Astrocyte of the spinal cord (primary cell): ENCODE results near the gene GNRH2.

Experiments
- DNase-seq: peaks from one replicate; pipeline ENCODE4 v3.0.0; 2011; ENCODE audit warnings: low read depth, low spot score
- H3K4me3 ChIP-seq: 2 replicates; pipeline ENCODE4 v1.5.1; 2011; ENCODE audit warnings: low read depth, mild to moderate bottlenecking, low read length, moderate library complexity
- in situ Hi-C: cut with HindIII; loops from 2 replicates; pipeline ENCODE4 v1.10.0; 2017; ENCODE audit warnings: low sequenced_read_pairs
- TF ChIP-seq, protein P1 (sequence below): IDR thresholded peaks from 2 replicates; pipeline ENCODE4 v1.5.1; 2012; ENCODE audit warnings: low read depth, mild to moderate bottlenecking, low read length, inconsistent platforms

The GNRH2 gene

DNA sequence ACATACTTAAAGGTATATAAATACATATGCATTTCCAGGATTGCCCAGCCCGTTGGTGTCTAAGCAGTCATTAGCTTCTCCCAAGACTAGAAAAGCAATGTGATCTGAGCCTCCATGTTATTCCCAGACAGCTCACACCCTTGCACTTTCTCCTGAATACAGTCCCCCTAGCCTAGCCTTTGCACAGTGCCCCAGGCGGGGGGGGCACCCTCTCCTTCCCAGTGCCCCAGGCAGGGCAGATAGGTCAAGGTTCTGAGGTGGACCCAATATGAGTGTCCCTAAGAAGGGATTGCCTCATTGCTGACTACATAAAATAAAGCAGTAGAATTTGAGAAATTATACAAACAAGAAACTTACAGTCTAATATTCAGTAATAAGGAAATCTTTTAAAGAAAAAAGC, 15.4 kb upstream of the GNRH2 start:
- TF ChIP-seq, protein P1, sequence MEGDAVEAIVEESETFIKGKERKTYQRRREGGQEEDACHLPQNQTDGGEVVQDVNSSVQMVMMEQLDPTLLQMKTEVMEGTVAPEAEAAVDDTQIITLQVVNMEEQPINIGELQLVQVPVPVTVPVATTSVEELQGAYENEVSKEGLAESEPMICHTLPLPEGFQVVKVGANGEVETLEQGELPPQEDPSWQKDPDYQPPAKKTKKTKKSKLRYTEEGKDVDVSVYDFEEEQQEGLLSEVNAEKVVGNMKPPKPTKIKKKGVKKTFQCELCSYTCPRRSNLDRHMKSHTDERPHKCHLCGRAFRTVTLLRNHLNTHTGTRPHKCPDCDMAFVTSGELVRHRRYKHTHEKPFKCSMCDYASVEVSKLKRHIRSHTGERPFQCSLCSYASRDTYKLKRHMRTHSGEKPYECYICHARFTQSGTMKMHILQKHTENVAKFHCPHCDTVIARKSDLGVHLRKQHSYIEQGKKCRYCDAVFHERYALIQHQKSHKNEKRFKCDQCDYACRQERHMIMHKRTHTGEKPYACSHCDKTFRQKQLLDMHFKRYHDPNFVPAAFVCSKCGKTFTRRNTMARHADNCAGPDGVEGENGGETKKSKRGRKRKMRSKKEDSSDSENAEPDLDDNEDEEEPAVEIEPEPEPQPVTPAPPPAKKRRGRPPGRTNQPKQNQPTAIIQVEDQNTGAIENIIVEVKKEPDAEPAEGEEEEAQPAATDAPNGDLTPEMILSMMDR: no peak
- in situ Hi-C loops: no loop called here
- no peak for DNase-seq
- no peak overlapping the region for H3K4me3 ChIP-seq

DNA sequence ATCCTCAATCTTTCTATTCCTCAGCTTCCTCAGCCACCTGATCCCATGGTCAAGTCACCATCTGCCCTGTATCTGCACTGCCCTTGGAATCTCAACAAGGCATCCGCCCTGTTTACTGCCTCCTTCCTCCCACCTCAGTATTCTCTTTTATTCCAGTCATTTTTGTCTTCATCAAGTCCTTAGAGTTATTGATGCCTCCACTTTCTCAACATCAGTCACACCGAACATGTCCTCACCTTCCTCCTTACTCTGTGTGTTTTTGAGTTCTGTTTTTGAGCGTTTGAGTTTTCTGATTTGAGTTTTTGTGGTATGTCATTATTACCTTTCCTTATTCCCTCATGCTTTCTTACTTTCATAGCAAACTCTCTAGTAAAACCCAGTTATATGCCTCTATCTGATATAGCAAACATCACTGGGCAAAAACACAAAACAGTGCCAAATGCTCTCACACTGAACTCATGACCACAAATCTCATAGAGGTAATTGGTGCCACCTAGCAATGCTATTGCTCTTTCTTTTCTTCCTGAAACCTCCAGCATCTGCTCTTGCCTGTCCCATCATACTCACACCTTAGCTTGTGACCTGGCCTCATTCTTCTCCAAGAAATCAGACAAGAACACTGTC, 11.8 kb upstream of the GNRH2 start:
- no peak overlapping the region for H3K4me3 ChIP-seq
- TF ChIP-seq, protein P1: no peak
- in situ Hi-C loops: no loop called here
- no peak for DNase-seq

DNA sequence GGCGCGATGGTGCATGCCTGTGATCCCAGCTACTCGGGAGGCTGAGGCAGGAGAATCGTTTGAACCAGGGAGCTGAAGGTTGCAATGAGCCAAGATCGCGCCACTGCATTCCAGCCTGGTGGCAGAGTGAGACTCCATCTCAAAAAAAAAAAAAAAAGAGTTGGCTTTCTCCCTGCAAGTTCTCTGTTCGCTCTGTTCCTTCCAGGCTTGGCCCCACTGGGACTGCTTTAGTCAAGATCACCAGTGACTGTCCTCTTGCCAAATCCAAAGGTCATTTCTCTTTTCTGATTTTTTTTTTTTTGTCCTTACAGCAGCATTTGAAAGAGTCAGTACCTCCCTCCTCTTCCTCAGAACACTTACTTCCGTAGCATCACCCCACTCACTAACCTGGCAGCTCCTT, 10.8 kb upstream of the GNRH2 start:
- no peak for DNase-seq
- no peak overlapping the region for H3K4me3 ChIP-seq
- in situ Hi-C loops: no loop called here
- TF ChIP-seq, protein P1: no peak

DNA sequence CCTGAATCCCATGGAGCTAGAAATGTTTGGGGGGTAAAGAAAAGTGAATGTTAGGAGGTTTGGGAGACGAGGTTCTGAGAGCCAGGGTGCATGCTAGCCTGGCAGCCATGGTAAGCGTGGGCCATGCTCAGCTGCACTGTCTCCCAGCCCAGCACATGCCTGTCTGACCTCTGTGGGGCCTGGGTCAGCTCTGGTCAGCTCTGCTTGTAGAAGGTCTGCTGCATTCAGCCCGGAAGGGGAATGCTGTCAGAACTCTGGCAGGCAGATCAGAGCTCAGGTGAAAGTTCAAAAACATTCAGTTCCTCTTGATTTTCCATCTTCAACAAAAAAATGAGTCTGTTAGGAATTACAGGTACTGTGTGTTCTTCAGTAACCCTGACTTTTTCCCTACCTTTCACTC, 5.8 kb upstream of the GNRH2 start:
- H3K4me3 ChIP-seq: no peak overlapping the region
- no peak for DNase-seq
- in situ Hi-C loops: no loop called here
- TF ChIP-seq, protein P1: no peak

DNA sequence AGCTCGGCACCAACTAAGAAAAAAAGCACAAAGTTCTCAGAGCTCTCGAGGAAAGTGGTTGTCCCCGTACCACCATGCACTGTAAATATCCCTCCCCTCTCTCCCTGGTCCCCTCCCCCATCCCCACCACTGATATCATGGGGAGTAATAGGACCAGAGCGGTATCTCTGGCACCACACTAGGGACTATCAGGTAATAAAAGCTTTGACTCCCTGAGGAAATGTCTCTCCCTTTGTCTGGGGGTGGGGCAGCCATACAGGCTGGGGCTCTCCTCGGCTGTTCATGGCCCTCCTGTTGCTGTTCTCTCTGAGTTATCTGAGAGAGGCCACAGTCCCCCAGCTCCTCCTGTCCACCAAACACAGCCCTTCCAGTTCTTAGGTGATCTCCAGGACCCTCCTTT, 5.0 kb upstream of the GNRH2 start:
- TF ChIP-seq, protein P1: no peak
- no peak for DNase-seq
- no peak overlapping the region for H3K4me3 ChIP-seq
- in situ Hi-C loops: no loop called here

DNA sequence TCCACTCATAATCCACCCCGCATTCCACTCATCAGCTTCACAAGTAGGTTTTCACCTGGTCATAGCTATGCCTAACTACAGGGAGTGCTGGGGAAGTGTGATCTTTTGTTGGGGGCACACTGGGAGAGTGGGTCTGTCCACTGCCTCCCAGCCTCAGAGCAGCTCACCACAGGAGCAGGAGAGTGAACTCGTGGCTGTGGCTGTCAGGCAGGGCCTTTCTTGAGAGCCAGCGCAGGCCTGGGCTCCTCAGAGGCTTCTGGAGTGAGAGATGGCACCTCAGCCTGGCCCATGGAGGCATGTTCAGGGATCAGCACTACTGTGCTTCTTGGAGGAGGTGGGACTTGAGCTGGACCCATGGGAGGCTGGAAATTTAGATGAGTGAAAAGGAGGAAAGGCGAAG, 4.0 kb upstream of the GNRH2 start:
- TF ChIP-seq, protein P1: no peak
- no peak overlapping the region for H3K4me3 ChIP-seq
- in situ Hi-C loops: no loop called here
- no peak for DNase-seq

DNA sequence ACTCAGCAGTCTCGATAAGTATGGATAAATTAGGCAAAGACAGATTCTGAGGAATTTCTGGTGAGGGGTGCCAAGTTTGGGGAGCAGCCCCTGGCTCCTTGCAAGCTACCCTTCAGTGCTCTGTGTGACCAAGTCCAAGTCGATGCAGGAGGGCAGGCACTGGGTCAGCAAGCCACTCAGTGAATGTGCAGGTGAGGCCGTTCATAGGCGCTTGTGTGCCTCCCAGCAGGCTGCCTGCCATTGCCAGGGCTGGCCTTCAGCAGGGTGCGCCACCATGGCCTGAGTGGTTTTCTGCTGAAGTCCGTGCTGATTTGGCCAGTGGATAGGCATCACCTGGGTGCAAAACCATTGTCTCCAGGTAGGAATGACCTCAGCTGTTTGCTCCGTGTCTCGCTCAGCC, 3.3 kb upstream of the GNRH2 start:
- TF ChIP-seq, protein P1: no peak
- DNase-seq: no peak
- in situ Hi-C loops: no loop called here
- no peak overlapping the region for H3K4me3 ChIP-seq
